Endothelial cell of umbilical vein (primary cell): ENCODE measurements around the gene EFHC1. TPM values are rescaled to one million over a fixed set of nuclear protein-coding genes. Genes with fewer than 3 reads are reported as not detected.

Experiments used
- BruUV-seq: library from RNA; stranded (reverse); fragments of 400-500 nt; replicated peaks from 2 replicates; lab custom pipeline; 2021; lab: Mats Ljungman, UMichigan
- CTCF ChIA-PET: fragments of 300-600, 350-600 bp; sonication (Branson Sonifier 250); formaldehyde crosslinking; loops from one replicate; lab custom pipeline; 2021; ENCODE audit warnings: antibody characterized with exemption, inconsistent platforms; lab: Charles Lee
- POLR2A ChIA-PET: fragments of 300-600, 350-600 bp; sonication (Branson Sonifier 250); formaldehyde crosslinking; loops from one replicate; lab custom pipeline; 2021; ENCODE audit warnings: antibody characterized with exemption, inconsistent platforms; lab: Charles Lee
- DNase-seq: peaks from one replicate; pipeline ENCODE4 v3.0.0-alpha.2; 2011; ENCODE audit warnings: low read depth, low spot score
- FAIRE-seq: peaks from 2 replicates; lab custom pipeline; 2011; peaks lifted over from hg19 to GRCh38; lab: Jason Lieb, UNC
- H2AFZ ChIP-seq: 2 replicates; pipeline ENCODE4 v1.6.0; 2012; ENCODE audit warnings: low read depth, low read length, control low read depth, inconsistent platforms
- H3K27ac ChIP-seq: 2 replicates; pipeline ENCODE4 v1.5.1; 2011; ENCODE audit warnings: low read depth, mild to moderate bottlenecking, control low read depth, low read length, moderate library complexity; ENCODE audit not compliant: insufficient read depth
- H3K27me3 ChIP-seq, 2 experiments: 2 replicates each; pipeline versions ENCODE4 v1.6.0 to v1.6.1; 2011; ENCODE audit warnings: low read length in 2 of 2, mixed read lengths in 1 of 2; ENCODE audit not compliant: control insufficient read depth in 2 of 2, insufficient read depth in 2 of 2
- H3K36me3 ChIP-seq, 2 experiments: 2 replicates in 1 of 2; 3 replicates in 1 of 2; pipeline ENCODE4 v1.5.1; 2011; ENCODE audit warnings: low read length in 2 of 2, mild to moderate bottlenecking in 1 of 2, moderate library complexity in 1 of 2; ENCODE audit not compliant: control insufficient read depth in 2 of 2, insufficient read depth in 2 of 2; ENCODE audit errors: extremely low read depth in 1 of 2
- H3K4me1 ChIP-seq: 3 replicates; pipeline ENCODE4 v1.5.1; 2011; ENCODE audit warnings: mild to moderate bottlenecking, low read length; ENCODE audit not compliant: control insufficient read depth, insufficient read depth; ENCODE audit errors: extremely low read depth
- H3K4me2 ChIP-seq: 2 replicates; pipeline ENCODE4 v1.6.1; 2011; ENCODE audit warnings: low read length, control low read depth, mixed read lengths; ENCODE audit not compliant: insufficient read depth
- H3K4me3 ChIP-seq, 3 experiments: fragments of 200-600 bp in 1 of 3; sonication (generic), shearing (Covaris generic) in 1 of 3; replicated peaks in 1 of 3; 2 replicates each; pipeline ENCODE4 v1.5.1; 2011 to 2016; ENCODE audit warnings: control low read depth in 3 of 3, low read length in 3 of 3, mild to moderate bottlenecking in 2 of 3, inconsistent platforms in 1 of 3, low read depth in 1 of 3, moderate library complexity in 1 of 3; ENCODE audit not compliant: insufficient read depth in 1 of 3
- H3K79me2 ChIP-seq: 2 replicates; pipeline ENCODE4 v1.6.0; 2012; ENCODE audit warnings: low read length, inconsistent platforms; ENCODE audit not compliant: control insufficient read depth, insufficient read depth
- H3K9ac ChIP-seq: replicated peaks from 2 replicates; pipeline ENCODE3; 2011; ENCODE audit warnings: low read length, control low read depth; ENCODE audit not compliant: insufficient read depth; ENCODE audit errors: extremely low read depth
- H3K9me1 ChIP-seq: replicated peaks from 3 replicates; pipeline ENCODE4 v1.6.0; 2011; ENCODE audit warnings: mild to moderate bottlenecking, low read length; ENCODE audit not compliant: control insufficient read depth, insufficient read depth; ENCODE audit errors: extremely low read depth
- H3K9me3 ChIP-seq: replicated peaks from 2 replicates; pipeline ENCODE4 v1.5.1; 2012; ENCODE audit warnings: low read length, inconsistent platforms; ENCODE audit not compliant: control insufficient read depth, insufficient read depth
- H4K20me1 ChIP-seq: replicated peaks from 2 replicates; pipeline ENCODE3; 2011; ENCODE audit warnings: mild to moderate bottlenecking, low read length; ENCODE audit not compliant: control insufficient read depth, insufficient read depth; ENCODE audit errors: extremely low read depth
- EZH2 ChIP-seq: IDR thresholded peaks from 2 replicates; pipeline ENCODE4 v1.6.1; 2012; ENCODE audit warnings: borderline replicate concordance, low read depth, mild to moderate bottlenecking, moderate library complexity, low read length, inconsistent platforms; ENCODE audit not compliant: severe bottlenecking
- GATA2 ChIP-seq: IDR thresholded peaks from 2 replicates; pipeline ENCODE4 v1.7.0; 2011; ENCODE audit warnings: low read depth, mild to moderate bottlenecking, moderate library complexity, mixed read lengths, low read length; ENCODE audit not compliant: insufficient read length, insufficient read depth
- POLR2AphosphoS5 ChIP-seq: IDR thresholded peaks from 2 replicates; pipeline ENCODE4 v1.6.1; 2012; ENCODE audit warnings: low read depth, mild to moderate bottlenecking, control low read depth, low read length, moderate library complexity; ENCODE audit not compliant: insufficient read depth
- dilution Hi-C: fragments of 300-500 bp; cut with MboI; formaldehyde crosslinking; loops from one replicate; pipeline ENCODE4 v1.15.0; 2019; ENCODE audit warnings: low sequenced_read_pairs; ENCODE audit not compliant: extremely low pct_ligation_motif_present
- intact Hi-C: fragments of 100-400 bp; cut with micrococcal nuclease; formaldehyde crosslinking; loops from one replicate; pipeline ENCODE4 v1.10.0; 2022
- polyA plus RNA-seq, 4 experiments: library from polyadenylated mRNA; depleted of rRNA in 3 of 4; stranded (reverse) in 3 of 4; unstranded in 1 of 4; fragments of >200 nt; gene quantifications; 2 replicates each; pipeline versions ENCODE4 v1.2.1 to v1.2.3, GENCODE V29; 2011 to 2012; ENCODE audit warnings: missing spikeins in 1 of 4
- total RNA-seq: library from RNA; stranded (reverse); gene quantifications from 2 replicates; pipeline ENCODE4 v1.2.3, GENCODE V29; 2021

EFHC1 gene
- total and polyA plus RNA-seq, 2 donors (not counting 3 experiments of a cell fraction or from before 2014, with no cell fraction given): 14.6 to 17.6 TPM

GRCh38 chr6:52482903-52483670, 62.9 kb downstream of the EFHC1 start:
- Histone ChIP-seq H3K27ac (no peak overlapping the region), H3K9me3 (no peaks in the 10 kb centered on the region), H3K4me3 (no peak overlapping the region), H3K36me3 (no peaks in the 10 kb centered on the region), H3K4me2 (no peak overlapping the region), H3K4me1 (peaks cover 2% of the 10 kb centered on the region), H3K9me1 (no peaks in the 10 kb centered on the region), H3K79me2 (no peaks in the 10 kb centered on the region), H4K20me1 (no peaks in the 10 kb centered on the region), H3K27me3 (no peaks in the 10 kb centered on the region), H2AFZ (no peak overlapping the region), H3K9ac (no peak overlapping the region)
- DNase-seq: no peak
- no TSS peak for BruUV-seq
- ChIA-PET CTCF (interaction anchor here (0.8 to 3.1 kb wide), 4 partner anchors 15 to 75 kb away, joined by 3 to 11 read pairs (median 4); no protein-coding TSS in a partner anchor), POLR2A (interaction anchor here (0.6 kb wide), 1 partner anchor 11 kb away, joined by 3 read pairs; no protein-coding TSS in a partner anchor)
- dilution Hi-C loops: no loop called here
- TF ChIP-seq GATA2 (peak; percentile 50), EZH2 (no peak)
- intact Hi-C loops: no loop called here
- FAIRE-seq: peak; percentile 31

GRCh38 chr6:52483671-52484003, 63.5 kb downstream of the EFHC1 start:
- DNase-seq (no peak), FAIRE-seq (no peak)
- peaks cover 2% of the 10 kb centered on the region for H3K4me1 ChIP-seq
- H3K9me3 ChIP-seq: no peaks in the 10 kb centered on the region
- no peak overlapping the region for H3K9ac ChIP-seq
- no peak overlapping the region for H3K4me3 ChIP-seq
- H3K9me1 ChIP-seq: no peaks in the 10 kb centered on the region
- no peaks in the 10 kb centered on the region for H3K27me3 ChIP-seq
- H3K4me2 ChIP-seq: no peak overlapping the region
- ChIA-PET CTCF (interaction anchor here (1.7 to 3.1 kb wide), 2 partner anchors 16 to 23 kb away, joined by 4 to 11 read pairs; no protein-coding TSS in a partner anchor), POLR2A (interaction anchor here (0.6 kb wide), 1 partner anchor 10 kb away, joined by 3 read pairs; no protein-coding TSS in a partner anchor)
- no peak overlapping the region for H2AFZ ChIP-seq
- no peaks in the 10 kb centered on the region for H3K36me3 ChIP-seq
- no peaks in the 10 kb centered on the region for H4K20me1 ChIP-seq
- intact Hi-C loops: no loop called here
- no TSS peak for BruUV-seq
- TF ChIP-seq POLR2AphosphoS5: no peak
- no peaks in the 10 kb centered on the region for H3K79me2 ChIP-seq
- dilution Hi-C loops: no loop called here
- H3K27ac ChIP-seq: no peak overlapping the region
